HEK293 (cell line): ENCODE results near the gene PIGN.

Source experiments
- CTCF ChIA-PET: fragments of 350-600 bp; formaldehyde crosslinking; extraction: SDS; loops from one replicate; lab custom pipeline; 2021; ENCODE audit warnings: antibody characterized with exemption; lab: Yijun Ruan, JAX
- POLR2A ChIA-PET: fragments of 300-600 bp; formaldehyde crosslinking; extraction: SDS; loops from one replicate; lab custom pipeline; 2020; ENCODE audit warnings: antibody characterized with exemption, inconsistent platforms; lab: Yijun Ruan, JAX
- H3K27ac ChIP-seq: fragments of 200-500 bp; sonication (Bioruptor generic); 2 replicates; pipeline ENCODE4 v1.5.1; 2014; ENCODE audit warnings: low read depth, low read length, control low read depth, inconsistent platforms; ENCODE audit errors: extremely low read depth
- H3K36me3 ChIP-seq, 2 experiments: fragments of 200-500 bp in 1 of 2; sonication (Bioruptor generic) in 1 of 2; 1 replicate in 1 of 2; 2 replicates in 1 of 2; pipeline ENCODE4 v1.5.1; 2014 to 2017; ENCODE audit warnings: inconsistent platforms in 2 of 2, low read length in 2 of 2; ENCODE audit not compliant: control insufficient read depth in 2 of 2, insufficient read depth in 1 of 2
- H3K4me1 ChIP-seq: fragments of 200-500 bp; sonication (Bioruptor generic); 2 replicates; pipeline ENCODE4 v1.5.1; 2014; ENCODE audit warnings: mild to moderate bottlenecking, low read length, inconsistent platforms; ENCODE audit not compliant: control insufficient read depth, insufficient read depth
- H3K4me3 ChIP-seq: 2 replicates; pipeline ENCODE4 v1.5.1; 2011; ENCODE audit warnings: low read depth, mild to moderate bottlenecking, control low read depth, low read length, moderate library complexity
- H3K9me3 ChIP-seq: fragments of 200-500 bp; sonication (Bioruptor generic); 2 replicates; pipeline ENCODE4 v1.5.1; 2014; ENCODE audit warnings: low read depth, low read length, inconsistent platforms; ENCODE audit not compliant: control insufficient read depth, insufficient read depth
- KLF1 ChIP-seq: fragments of 450-650 bp; formaldehyde crosslinking; IDR thresholded peaks from 2 replicates; pipeline ENCODE4 v1.5.1; 2016; ENCODE audit warnings: missing biosample characterization, missing genetic modification characterization
- OVOL3 ChIP-seq: fragments of 450-650 bp; formaldehyde crosslinking; IDR thresholded peaks from 2 replicates; pipeline ENCODE4 v1.5.1; 2016; ENCODE audit warnings: missing biosample characterization, missing genetic modification characterization
- PRDM1 ChIP-seq: fragments of 450-650 bp; formaldehyde crosslinking; IDR thresholded peaks from 2 replicates; pipeline ENCODE4; 2016; ENCODE audit warnings: missing biosample characterization, missing genetic modification characterization
- REPIN1 ChIP-seq: fragments of 450-650 bp; formaldehyde crosslinking; IDR thresholded peaks from 2 replicates; pipeline ENCODE4 v1.5.1; 2017; ENCODE audit warnings: missing biosample characterization, missing genetic modification characterization, low read depth
- TCF7L2 ChIP-seq: IDR thresholded peaks from 2 replicates; pipeline ENCODE4 v1.6.1; 2011; ENCODE audit warnings: low read depth, mild to moderate bottlenecking, inconsistent platforms, low read length, moderate library complexity, borderline replicate concordance
- ZNF18 ChIP-seq: fragments of 450-650 bp; formaldehyde crosslinking; IDR thresholded peaks from 2 replicates; pipeline ENCODE4 v1.5.1; 2016; ENCODE audit warnings: missing biosample characterization, missing genetic modification characterization
- ZNF221 ChIP-seq: fragments of 450-650 bp; formaldehyde crosslinking; IDR thresholded peaks from 2 replicates; pipeline ENCODE4 v1.5.1; 2017; ENCODE audit warnings: missing biosample characterization, missing genetic modification characterization, borderline replicate concordance
- ZNF274 ChIP-seq, 2 experiments: fragments of 200-500 bp in 1 of 2; fragments of 450-650 bp in 1 of 2; sonication (Bioruptor generic) in 1 of 2; formaldehyde crosslinking in 1 of 2; IDR thresholded peaks; 2 replicates each; pipeline versions ENCODE4 v1.5.1 to v1.6.1; 2014 to 2016; ENCODE audit warnings: borderline replicate concordance in 1 of 2, inconsistent platforms in 1 of 2, low read length in 1 of 2, missing biosample characterization in 1 of 2, missing genetic modification characterization in 1 of 2
- ZNF311 ChIP-seq: fragments of 450-650 bp; formaldehyde crosslinking; IDR thresholded peaks from 2 replicates; pipeline ENCODE4 v1.5.1; 2017; ENCODE audit warnings: missing biosample characterization, missing genetic modification characterization, borderline replicate concordance
- ZNF548 ChIP-seq: fragments of 450-650 bp; formaldehyde crosslinking; IDR thresholded peaks from 2 replicates; pipeline ENCODE4 v1.5.1; 2016; ENCODE audit warnings: missing biosample characterization, missing genetic modification characterization
- ZNF560 ChIP-seq: fragments of 450-650 bp; formaldehyde crosslinking; IDR thresholded peaks from 2 replicates; pipeline ENCODE4 v1.5.1; 2017; ENCODE audit warnings: missing biosample characterization, missing genetic modification characterization, borderline replicate concordance
- ZNF571 ChIP-seq: fragments of 450-650 bp; formaldehyde crosslinking; IDR thresholded peaks from 2 replicates; pipeline ENCODE4 v1.5.0; 2017; ENCODE audit warnings: missing biosample characterization, missing genetic modification characterization
- ZNF621 ChIP-seq: fragments of 450-650 bp; formaldehyde crosslinking; IDR thresholded peaks from 2 replicates; pipeline ENCODE4 v1.5.1; 2017; ENCODE audit warnings: missing biosample characterization, missing genetic modification characterization
- ZNF626 ChIP-seq: fragments of 450-650 bp; sonication (Bioruptor Pico); formaldehyde crosslinking; IDR thresholded peaks from 2 replicates; pipeline ENCODE4 v1.5.1; 2018; ENCODE audit warnings: missing biosample characterization, missing genetic modification characterization, inconsistent platforms
- ZNF830 ChIP-seq: fragments of 450-650 bp; IDR thresholded peaks from 2 replicates; pipeline ENCODE4 v1.5.0; 2018; ENCODE audit warnings: missing biosample characterization, missing genetic modification characterization, low read depth, mild to moderate bottlenecking, moderate library complexity
- TF ChIP-seq, protein P1 (sequence below): fragments of 450-650 bp; formaldehyde crosslinking; IDR thresholded peaks from 2 replicates; pipeline ENCODE4 v1.5.1; 2016; ENCODE audit warnings: missing biosample characterization, missing genetic modification characterization, borderline replicate concordance
- TF ChIP-seq, protein P2 (sequence below): fragments of 450-650 bp; formaldehyde crosslinking; IDR thresholded peaks from 2 replicates; pipeline ENCODE4 v1.5.1; 2016; ENCODE audit warnings: missing biosample characterization, missing genetic modification characterization

PIGN gene

GRCh38 chr18:62081248-62081647 lies 105.6 kb downstream of the PIGN start (continued):
- TF ChIP-seq ZNF548 (tag by site-specific recombination) (no peak), REPIN1 (tag by site-specific recombination) (no peak), ZNF621 (tag by site-specific recombination) (no peak), ZNF274 (IDR thresholded peaks at IDR 0.05; ENCODE audit: low read length) (no peak), ZNF274 (tag by site-specific recombination; IDR thresholded peaks at IDR 0.05; ENCODE audit: borderline replicate concordance) (no peak), ZNF221 (no peak), ZNF571 (tag by site-specific recombination) (no peak), OVOL3 (no peak), ZNF311 (no peak), TCF7L2 (no peak), ZNF18 (tag by site-specific recombination) (no peak), KLF1 (no peak), ZNF830 (tag by site-specific recombination) (no peak)
- TF ChIP-seq, protein P1, sequence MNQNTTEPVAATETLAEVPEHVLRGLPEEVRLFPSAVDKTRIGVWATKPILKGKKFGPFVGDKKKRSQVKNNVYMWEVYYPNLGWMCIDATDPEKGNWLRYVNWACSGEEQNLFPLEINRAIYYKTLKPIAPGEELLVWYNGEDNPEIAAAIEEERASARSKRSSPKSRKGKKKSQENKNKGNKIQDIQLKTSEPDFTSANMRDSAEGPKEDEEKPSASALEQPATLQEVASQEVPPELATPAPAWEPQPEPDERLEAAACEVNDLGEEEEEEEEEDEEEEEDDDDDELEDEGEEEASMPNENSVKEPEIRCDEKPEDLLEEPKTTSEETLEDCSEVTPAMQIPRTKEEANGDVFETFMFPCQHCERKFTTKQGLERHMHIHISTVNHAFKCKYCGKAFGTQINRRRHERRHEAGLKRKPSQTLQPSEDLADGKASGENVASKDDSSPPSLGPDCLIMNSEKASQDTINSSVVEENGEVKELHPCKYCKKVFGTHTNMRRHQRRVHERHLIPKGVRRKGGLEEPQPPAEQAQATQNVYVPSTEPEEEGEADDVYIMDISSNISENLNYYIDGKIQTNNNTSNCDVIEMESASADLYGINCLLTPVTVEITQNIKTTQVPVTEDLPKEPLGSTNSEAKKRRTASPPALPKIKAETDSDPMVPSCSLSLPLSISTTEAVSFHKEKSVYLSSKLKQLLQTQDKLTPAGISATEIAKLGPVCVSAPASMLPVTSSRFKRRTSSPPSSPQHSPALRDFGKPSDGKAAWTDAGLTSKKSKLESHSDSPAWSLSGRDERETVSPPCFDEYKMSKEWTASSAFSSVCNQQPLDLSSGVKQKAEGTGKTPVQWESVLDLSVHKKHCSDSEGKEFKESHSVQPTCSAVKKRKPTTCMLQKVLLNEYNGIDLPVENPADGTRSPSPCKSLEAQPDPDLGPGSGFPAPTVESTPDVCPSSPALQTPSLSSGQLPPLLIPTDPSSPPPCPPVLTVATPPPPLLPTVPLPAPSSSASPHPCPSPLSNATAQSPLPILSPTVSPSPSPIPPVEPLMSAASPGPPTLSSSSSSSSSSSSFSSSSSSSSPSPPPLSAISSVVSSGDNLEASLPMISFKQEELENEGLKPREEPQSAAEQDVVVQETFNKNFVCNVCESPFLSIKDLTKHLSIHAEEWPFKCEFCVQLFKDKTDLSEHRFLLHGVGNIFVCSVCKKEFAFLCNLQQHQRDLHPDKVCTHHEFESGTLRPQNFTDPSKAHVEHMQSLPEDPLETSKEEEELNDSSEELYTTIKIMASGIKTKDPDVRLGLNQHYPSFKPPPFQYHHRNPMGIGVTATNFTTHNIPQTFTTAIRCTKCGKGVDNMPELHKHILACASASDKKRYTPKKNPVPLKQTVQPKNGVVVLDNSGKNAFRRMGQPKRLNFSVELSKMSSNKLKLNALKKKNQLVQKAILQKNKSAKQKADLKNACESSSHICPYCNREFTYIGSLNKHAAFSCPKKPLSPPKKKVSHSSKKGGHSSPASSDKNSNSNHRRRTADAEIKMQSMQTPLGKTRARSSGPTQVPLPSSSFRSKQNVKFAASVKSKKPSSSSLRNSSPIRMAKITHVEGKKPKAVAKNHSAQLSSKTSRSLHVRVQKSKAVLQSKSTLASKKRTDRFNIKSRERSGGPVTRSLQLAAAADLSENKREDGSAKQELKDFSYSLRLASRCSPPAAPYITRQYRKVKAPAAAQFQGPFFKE (tag by site-specific recombination), result no peak

GRCh38 chr18:62080172-62080900 lies 106.5 kb downstream of the PIGN start:
- H3K27ac ChIP-seq, result no peak overlapping the region
- CTCF ChIA-PET, result interaction anchor here (0.7 kb wide), 1 partner anchor 22 kb away, joined by 4 read pairs; no protein-coding TSS in a partner anchor
- no peaks in the 10 kb centered on the region for H3K4me1 ChIP-seq
- TF ChIP-seq, protein P2, sequence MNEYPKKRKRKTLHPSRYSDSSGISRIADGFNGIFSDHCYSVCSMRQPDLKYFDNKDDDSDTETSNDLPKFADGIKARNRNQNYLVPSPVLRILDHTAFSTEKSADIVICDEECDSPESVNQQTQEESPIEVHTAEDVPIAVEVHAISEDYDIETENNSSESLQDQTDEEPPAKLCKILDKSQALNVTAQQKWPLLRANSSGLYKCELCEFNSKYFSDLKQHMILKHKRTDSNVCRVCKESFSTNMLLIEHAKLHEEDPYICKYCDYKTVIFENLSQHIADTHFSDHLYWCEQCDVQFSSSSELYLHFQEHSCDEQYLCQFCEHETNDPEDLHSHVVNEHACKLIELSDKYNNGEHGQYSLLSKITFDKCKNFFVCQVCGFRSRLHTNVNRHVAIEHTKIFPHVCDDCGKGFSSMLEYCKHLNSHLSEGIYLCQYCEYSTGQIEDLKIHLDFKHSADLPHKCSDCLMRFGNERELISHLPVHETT, result no peak
- TF ChIP-seq ZNF830 (tag by site-specific recombination), result no peak
- TF ChIP-seq ZNF626 (tag by site-specific recombination), result no peak
- TF ChIP-seq ZNF560, result no peak
- TF ChIP-seq PRDM1 (tag by site-specific recombination), result no peak
- TF ChIP-seq, all 188 proteins: peak for 0
- H3K4me3 ChIP-seq, result no peak overlapping the region
- POLR2A ChIA-PET, result no interaction called here
- no peaks in the 10 kb centered on the region for H3K36me3 ChIP-seq
- no peaks in the 10 kb centered on the region for H3K9me3 ChIP-seq
